ENCODE data around the gene SPON1. TPM values are rescaled to one million over a fixed set of nuclear protein-coding genes. Genes with fewer than 3 reads are reported as not detected.

Gene SPON1
- total RNA-seq, 1 experiment from 2014 or later, result 0.10 TPM

- H3K4me3 ChIP-seq (ENCODE audit: low read depth in 2 of 2, low read length in 2 of 2), result no peak overlapping the region
- in situ Hi-C loops (cut with HindIII; ENCODE audit: low pct_unique_long_range_greater_than_20kb, low sequenced_read_pairs), result no loop called here
- ATAC-seq (no peak), DNase-seq (ENCODE audit: low read depth, low spot score) (no peak)
- TF ChIP-seq SIN3A (IDR thresholded peaks at IDR 0.05; ENCODE audit: borderline replicate concordance, insufficient read depth, low read depth, low read length), result no peak
- ChIA-PET POLR2A (no interaction called here), CTCF (no interaction called here)
- intact Hi-C loops (cut with micrococcal nuclease; ENCODE audit: unreplicated experiment), result no loop called here
- H3K27ac ChIP-seq (ENCODE audit: low read length), result no peak overlapping the region
- H3K36me3 ChIP-seq (ENCODE audit: control insufficient read depth, insufficient read depth, low read length), result no peaks in the 10 kb centered on the region
- H3K4me1 ChIP-seq (ENCODE audit: control insufficient read depth, insufficient read depth, low read length), result no peaks in the 10 kb centered on the region
- H3K27me3 ChIP-seq (ENCODE audit: control insufficient read depth, insufficient read depth, low read length), result peaks cover 6% of the 10 kb centered on the region; the same call in 1 of the 2 replicates
- no peaks in the 10 kb centered on the region for H3K9me3 ChIP-seq (ENCODE audit: control insufficient read depth, insufficient read depth, low read depth, low read length)
- BruUV-seq (replicated peaks), result no TSS peak
Measured at GRCh38 chr11:14041565-14041964, 79.0 kb downstream of the SPON1 start.

- Histone ChIP-seq H3K27ac (ENCODE audit: low read length) (no peak overlapping the region), H3K36me3 (ENCODE audit: control insufficient read depth, insufficient read depth, low read length) (no peaks in the 10 kb centered on the region), H3K27me3 (ENCODE audit: control insufficient read depth, insufficient read depth, low read length) (peaks cover 8% of the 10 kb centered on the region; the same call in 1 of the 2 replicates), H3K9me3 (ENCODE audit: control insufficient read depth, insufficient read depth, low read depth, low read length) (no peaks in the 10 kb centered on the region), H3K4me1 (ENCODE audit: control insufficient read depth, insufficient read depth, low read length) (no peaks in the 10 kb centered on the region), H3K4me3 (ENCODE audit: low read depth in 2 of 2, low read length in 2 of 2) (no peak overlapping the region)
- TF ChIP-seq CTCF (IDR thresholded peaks at IDR 0.05) (no peak), POLR2AphosphoS5 (IDR thresholded peaks at IDR 0.05; ENCODE audit: low read depth, low read length) (no peak), SIN3A (IDR thresholded peaks at IDR 0.05; ENCODE audit: borderline replicate concordance, insufficient read depth, low read depth, low read length) (no peak), TCF7L2 (IDR thresholded peaks at IDR 0.05; ENCODE audit: low read depth, low read length) (no peak), REST (IDR thresholded peaks at IDR 0.05; ENCODE audit: insufficient read depth in 1 of 2, low read depth in 2 of 2, low read length in 1 of 2) (no peak)
- no peak for DNase-seq (ENCODE audit: low read depth, low spot score)
- POLR2A ChIA-PET, result interaction anchor here (0.6 kb wide), 1 partner anchor 18 kb away, joined by 3 read pairs; no protein-coding TSS in a partner anchor
- CTCF ChIA-PET, result no interaction called here
- ATAC-seq, result no peak
- in situ Hi-C loops (cut with HindIII; ENCODE audit: low pct_unique_long_range_greater_than_20kb, low sequenced_read_pairs) (no loop called here), intact Hi-C loops (cut with micrococcal nuclease; ENCODE audit: unreplicated experiment) (no loop called here)
- BruUV-seq (replicated peaks), result no TSS peak
Measured at GRCh38 chr11:14042686-14043465, 80.4 kb downstream of the SPON1 start.

DNA sequence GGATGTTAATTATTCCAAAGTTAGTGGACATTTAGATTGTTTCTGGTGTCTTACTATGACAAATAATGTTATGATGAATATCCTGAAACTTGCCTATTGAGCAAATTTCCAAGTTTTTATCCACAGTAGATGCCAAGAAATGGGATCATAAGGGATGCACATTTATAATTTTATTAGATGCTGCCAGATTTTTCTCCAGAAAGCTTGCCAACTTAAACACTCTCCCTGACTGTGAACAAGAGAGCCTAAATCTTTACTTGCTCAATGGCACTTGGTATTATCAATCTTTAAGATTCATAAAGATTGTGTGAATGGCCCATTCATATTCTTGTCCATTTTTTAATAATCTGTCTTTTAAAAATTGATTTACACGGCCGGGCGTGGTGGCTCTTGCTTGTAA lies 82.4 kb downstream of the SPON1 start:
- no peak overlapping the region for H3K4me3 ChIP-seq (ENCODE audit: low read depth in 2 of 2, low read length in 2 of 2)
- intact Hi-C loops (cut with micrococcal nuclease; ENCODE audit: unreplicated experiment), result no loop called here
- peaks cover 8% of the 10 kb centered on the region; the same call in 1 of the 2 replicates for H3K27me3 ChIP-seq (ENCODE audit: control insufficient read depth, insufficient read depth, low read length)
- H3K9me3 ChIP-seq (ENCODE audit: control insufficient read depth, insufficient read depth, low read depth, low read length), result no peaks in the 10 kb centered on the region
- no peak for ATAC-seq
- TF ChIP-seq POLR2AphosphoS5 (IDR thresholded peaks at IDR 0.05; ENCODE audit: low read depth, low read length) (no peak), SIN3A (IDR thresholded peaks at IDR 0.05; ENCODE audit: borderline replicate concordance, insufficient read depth, low read depth, low read length) (no peak), CTCF (IDR thresholded peaks at IDR 0.05) (no peak), REST (IDR thresholded peaks at IDR 0.05; ENCODE audit: insufficient read depth in 1 of 2, low read depth in 2 of 2, low read length in 1 of 2) (no peak), TCF7L2 (IDR thresholded peaks at IDR 0.05; ENCODE audit: low read depth, low read length) (no peak)
- no peaks in the 10 kb centered on the region for H3K36me3 ChIP-seq (ENCODE audit: control insufficient read depth, insufficient read depth, low read length)
- no peaks in the 10 kb centered on the region for H3K4me1 ChIP-seq (ENCODE audit: control insufficient read depth, insufficient read depth, low read length)
- ChIA-PET CTCF (no interaction called here), POLR2A (no interaction called here)
- no peak overlapping the region for H3K27ac ChIP-seq (ENCODE audit: low read length)
- in situ Hi-C loops (cut with HindIII; ENCODE audit: low pct_unique_long_range_greater_than_20kb, low sequenced_read_pairs), result no loop called here
- BruUV-seq (replicated peaks), result no TSS peak
- no peak for DNase-seq (ENCODE audit: low read depth, low spot score)
